HG02763 (cell line): ENCODE data around the gene NSG1.

ENCODE experiments used
- ATAC-seq: cut with Tn5 transposase; IDR thresholded peaks from one replicate; pipeline ENCODE4 v1.9.1; 2021; ENCODE audit warnings: mild to moderate bottlenecking, moderate library complexity; ENCODE audit not compliant: unreplicated experiment

NSG1 gene

GRCh38 chr4:4428966-4429875, 42.3 kb downstream of the NSG1 start:
- ATAC-seq: no peak

- no peak for ATAC-seq
Measured at GRCh38 chr4:4430492-4431195, 43.7 kb downstream of the NSG1 start.

GRCh38 chr4:4432341-4433125, 45.6 kb downstream of the NSG1 start:
- no peak for ATAC-seq

- ATAC-seq: no peak
Measured at GRCh38 chr4:4433941-4434340, 47.0 kb downstream of the NSG1 start.

GRCh38 chr4:4436244-4436823, 49.4 kb downstream of the NSG1 start:
- no peak for ATAC-seq

- no peak for ATAC-seq
Measured at GRCh38 chr4:4437798-4438470, 51.0 kb downstream of the NSG1 start.

- no peak for ATAC-seq
Measured at GRCh38 chr4:4438891-4439290, 52.0 kb downstream of the NSG1 start.

GRCh38 chr4:4439782-4440181, 52.9 kb downstream of the NSG1 start:
- ATAC-seq: no peak

GRCh38 chr4:4440333-4441061, 53.6 kb downstream of the NSG1 start:
- no peak for ATAC-seq

GRCh38 chr4:4443821-4444220, 56.9 kb downstream of the NSG1 start:
- ATAC-seq: no peak

- no peak for ATAC-seq
Measured at GRCh38 chr4:4446434-4446833, 59.5 kb downstream of the NSG1 start.

GRCh38 chr4:4455210-4455865, 68.4 kb downstream of the NSG1 start:
- ATAC-seq: peak; percentile 89

- ATAC-seq: no peak
Measured at GRCh38 chr4:4456351-4456750, 69.4 kb downstream of the NSG1 start.

- ATAC-seq: no peak
Measured at GRCh38 chr4:4456816-4457578, 70.1 kb downstream of the NSG1 start.

- ATAC-seq: no peak
Measured at GRCh38 chr4:4457803-4458553, 71.1 kb downstream of the NSG1 start.

GRCh38 chr4:4459181-4459580, 72.3 kb downstream of the NSG1 start:
- ATAC-seq: no peak

- ATAC-seq: no peak
Measured at GRCh38 chr4:4460759-4461158, 73.9 kb downstream of the NSG1 start.

- ATAC-seq: no peak
Measured at GRCh38 chr4:4461178-4461577, 74.3 kb downstream of the NSG1 start.
